ENCODE results near the gene MRPS2. TPM values are rescaled to one million over a fixed set of nuclear protein-coding genes. Genes with fewer than 3 reads are reported as not detected.
A peak's percentile ranks its signal among the peaks of the same experiment; 100 is the strongest.

MRPS2 gene
- total and polyA plus RNA-seq, 9 of the 15 experiments (the other 6 are each of a cell fraction or from before 2014, with no cell fraction given), result 8.0 to 167 (median 81.3) TPM

- TF ChIP-seq REST (IDR thresholded peaks at IDR 0.05; ENCODE audit: borderline replicate concordance) (peak; percentile 81), REST (CRISPR knock-in tag; IDR thresholded peaks at IDR 0.05; ENCODE audit: low read depth) (no peak), FOXJ3 (CRISPR knock-in tag; IDR thresholded peaks at IDR 0.05) (no peak), SIN3A (IDR thresholded peaks at IDR 0.05; ENCODE audit: borderline replicate concordance in 2 of 2, control insufficient read depth in 1 of 2, low read depth in 2 of 2, low read length in 2 of 2) (peak; percentile 98 to 99), CSDE1 (IDR thresholded peaks at IDR 0.05) (peak in 1 of 2 experiments; percentile 68; a peak in 1 of 4 replicates), SAP30 (IDR thresholded peaks at IDR 0.05; ENCODE audit: borderline replicate concordance, insufficient read depth, low read depth, low read length, poor library complexity, severe bottlenecking) (peak; percentile 93), ZFP91 (CRISPR knock-in tag; IDR thresholded peaks at IDR 0.05) (peak; percentile 100), TOE1 (IDR thresholded peaks at IDR 0.05; ENCODE audit: borderline replicate concordance) (peak; percentile 100), TOE1 (CRISPR knock-in tag; IDR thresholded peaks at IDR 0.05; ENCODE audit: borderline replicate concordance, low read depth) (no peak), DMBX1 (CRISPR knock-in tag; IDR thresholded peaks at IDR 0.05; ENCODE audit: borderline replicate concordance) (no peak), NFE2 (IDR thresholded peaks at IDR 0.05; ENCODE audit: low read depth) (no peak), MXD1 (CRISPR knock-in tag; IDR thresholded peaks at IDR 0.05; ENCODE audit: borderline replicate concordance, poor library complexity, severe bottlenecking) (no peak), TFE3 (CRISPR knock-in tag; IDR thresholded peaks at IDR 0.05) (peak; percentile 100), MXI1 (IDR thresholded peaks at IDR 0.05; ENCODE audit: low read depth, low read length) (peak; percentile 95)
These were observed 984 bp upstream of the MRPS2 start (continued) for GRCh38 chr9:135499326-135500070.
